Measurements from ENCODE around the gene VASN.
A peak's percentile ranks its signal among the peaks of the same experiment; 100 is the strongest.
"Not testable (repeated sequence)": the region's sequence is repeated elsewhere in the genome, so short reads cannot be mapped to it uniquely, and the experiment has no call there.

VASN gene

GRCh38 chr16:4386451-4386805, 14.8 kb downstream of the VASN start:
- DNase-seq, result no peak

GRCh38 chr16:4386951-4387565, 15.4 kb downstream of the VASN start:
- no peak for DNase-seq

DNA sequence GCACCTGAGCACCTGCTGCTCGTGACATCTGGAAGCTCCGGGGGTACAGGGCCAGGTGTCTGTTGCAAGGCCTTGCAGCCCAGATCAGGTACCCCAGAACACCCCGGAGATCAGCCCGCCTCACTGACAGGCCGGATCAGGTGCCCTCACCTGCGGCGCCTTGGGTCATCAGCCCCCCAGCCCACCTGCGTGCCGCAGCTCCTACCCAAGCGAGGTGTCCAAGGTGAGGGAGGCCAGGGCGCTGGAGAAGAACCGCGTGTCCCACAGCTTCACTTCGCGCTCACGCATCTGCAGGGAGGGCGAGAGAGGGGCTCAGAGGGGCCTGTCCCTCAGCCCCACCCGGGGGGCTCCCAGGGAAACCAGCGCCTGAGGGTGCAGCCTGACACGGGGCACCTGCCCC, 16.1 kb downstream of the VASN start:
- no peak for DNase-seq

GRCh38 chr16:4388271-4389021, 16.8 kb downstream of the VASN start:
- DNase-seq, result no peak

GRCh38 chr16:4389051-4389955, 17.7 kb downstream of the VASN start:
- DNase-seq, result no peak

DNA sequence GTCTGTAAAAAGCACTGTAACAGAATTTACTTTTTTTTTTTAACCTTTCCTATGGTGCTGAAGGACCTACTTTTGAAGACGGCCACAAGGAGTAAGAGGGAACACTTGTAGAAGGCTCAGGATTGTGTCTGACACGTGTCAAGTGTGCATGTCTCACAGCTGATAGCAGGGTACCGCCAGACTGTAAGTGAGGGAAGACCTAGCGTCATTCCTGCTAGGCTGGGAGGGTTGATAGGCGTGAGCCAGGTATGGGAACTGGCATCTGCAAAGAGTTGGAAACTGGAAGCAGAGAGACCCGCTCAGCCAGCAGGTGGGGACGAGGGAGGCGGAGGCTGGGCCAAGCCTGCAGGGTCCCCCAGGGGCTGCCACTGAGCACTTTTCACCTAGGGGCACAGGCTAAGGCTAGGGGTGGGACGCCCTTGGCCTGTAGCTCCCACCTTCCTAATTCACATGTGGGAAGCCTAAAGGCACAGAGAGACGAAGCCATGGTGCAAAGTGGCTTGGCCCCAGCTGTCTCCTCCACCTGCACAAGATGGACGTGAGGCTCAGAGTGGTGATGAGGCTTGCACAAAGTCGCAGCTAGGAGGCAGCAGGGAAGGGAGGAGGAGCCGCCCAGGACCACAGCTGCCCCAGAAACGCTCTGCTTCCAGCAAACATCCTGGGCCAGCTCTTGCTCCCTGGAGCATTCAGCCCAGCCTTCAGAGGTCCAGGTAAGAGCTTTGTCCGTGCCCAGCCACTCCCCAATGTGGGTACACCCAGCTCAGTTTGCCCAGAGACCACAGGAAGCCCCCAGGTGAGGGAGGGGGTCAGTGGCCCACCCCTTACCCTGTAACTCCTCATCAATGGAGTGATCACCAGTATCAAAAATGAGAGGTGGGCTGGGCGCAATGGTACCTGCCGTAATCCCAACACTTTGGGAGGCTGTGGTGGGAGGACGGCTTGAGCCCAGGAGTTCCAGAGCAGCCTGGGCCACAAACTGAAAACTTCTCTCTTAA, 18.9 kb downstream of the VASN start:
- no peak for DNase-seq

GRCh38 chr16:4391631-4392381, 20.2 kb downstream of the VASN start:
- no peak for DNase-seq

- no peak for DNase-seq
Measured at GRCh38 chr16:4392382-4393239, 21.0 kb downstream of the VASN start.

DNA sequence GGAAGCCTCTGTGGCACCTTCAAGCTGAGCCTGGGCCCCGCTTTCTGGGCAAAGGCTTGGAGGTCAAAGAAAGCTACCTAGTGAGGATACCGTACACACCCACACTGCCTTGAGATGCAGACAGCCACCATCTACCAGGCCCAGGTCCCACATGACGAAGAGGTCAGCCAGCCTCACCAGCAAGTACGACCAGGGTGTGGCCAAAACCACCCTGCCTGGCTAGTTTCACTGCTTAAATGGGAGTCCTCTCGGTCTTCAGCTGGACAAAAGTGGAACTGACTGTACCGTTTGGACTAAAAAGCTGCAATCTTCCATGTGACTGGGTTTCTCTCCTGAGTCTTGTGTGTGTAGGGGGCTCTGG, 21.6 kb downstream of the VASN start:
- no peak for DNase-seq

DNA sequence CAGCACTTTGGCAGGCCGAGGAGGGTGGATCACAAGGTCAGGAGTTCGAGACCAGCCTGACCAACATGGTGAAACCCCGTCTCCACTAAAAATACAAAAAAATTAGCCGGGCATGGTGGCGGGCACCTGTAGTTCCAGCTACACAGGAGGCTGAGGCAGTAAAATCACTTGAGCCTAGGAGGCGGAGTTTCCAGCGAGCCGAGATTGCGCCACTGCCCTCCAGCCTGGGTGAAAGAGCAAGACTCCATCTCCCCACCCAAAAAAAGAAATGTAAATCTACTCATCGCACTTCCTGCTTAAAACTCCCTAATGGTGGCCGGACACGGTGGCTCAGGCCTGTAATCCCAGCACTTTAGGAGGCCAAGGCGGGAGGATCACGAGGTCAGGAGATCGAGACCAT, 22.2 kb downstream of the VASN start:
- not testable (repeated sequence) for DNase-seq

DNA sequence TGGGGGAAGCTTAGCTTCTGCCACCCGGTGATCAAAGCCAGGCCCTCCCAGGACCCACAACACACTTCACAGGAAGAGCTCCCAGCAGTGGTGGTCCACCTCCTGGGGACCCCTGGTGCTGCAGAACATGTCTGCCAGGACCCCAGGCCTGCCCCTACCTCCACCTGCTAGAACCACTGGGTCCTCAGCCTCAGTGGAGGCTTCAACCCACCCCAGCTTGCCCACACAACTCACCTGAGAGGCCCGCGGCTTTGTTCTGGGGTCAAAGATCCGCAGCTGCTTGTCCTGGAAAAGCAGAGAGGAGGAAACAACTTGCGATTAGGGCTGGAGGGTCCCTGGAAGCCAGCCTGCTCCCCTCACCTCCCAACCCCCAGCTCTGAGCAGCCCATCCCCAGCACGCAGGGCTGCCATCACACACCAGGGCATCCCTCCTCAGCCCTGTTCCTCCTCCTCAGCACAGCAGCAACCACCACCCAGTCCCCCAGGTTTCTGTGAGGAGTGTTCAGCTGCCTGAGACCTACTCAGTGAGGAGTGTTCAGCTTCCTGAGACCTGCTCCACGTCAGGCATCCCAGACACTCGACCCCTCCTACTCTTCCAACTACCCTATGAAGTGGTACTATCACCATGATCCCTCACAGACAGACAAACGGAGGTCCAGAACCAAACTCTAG, 23.5 kb downstream of the VASN start:
- DNase-seq, result no peak

DNA sequence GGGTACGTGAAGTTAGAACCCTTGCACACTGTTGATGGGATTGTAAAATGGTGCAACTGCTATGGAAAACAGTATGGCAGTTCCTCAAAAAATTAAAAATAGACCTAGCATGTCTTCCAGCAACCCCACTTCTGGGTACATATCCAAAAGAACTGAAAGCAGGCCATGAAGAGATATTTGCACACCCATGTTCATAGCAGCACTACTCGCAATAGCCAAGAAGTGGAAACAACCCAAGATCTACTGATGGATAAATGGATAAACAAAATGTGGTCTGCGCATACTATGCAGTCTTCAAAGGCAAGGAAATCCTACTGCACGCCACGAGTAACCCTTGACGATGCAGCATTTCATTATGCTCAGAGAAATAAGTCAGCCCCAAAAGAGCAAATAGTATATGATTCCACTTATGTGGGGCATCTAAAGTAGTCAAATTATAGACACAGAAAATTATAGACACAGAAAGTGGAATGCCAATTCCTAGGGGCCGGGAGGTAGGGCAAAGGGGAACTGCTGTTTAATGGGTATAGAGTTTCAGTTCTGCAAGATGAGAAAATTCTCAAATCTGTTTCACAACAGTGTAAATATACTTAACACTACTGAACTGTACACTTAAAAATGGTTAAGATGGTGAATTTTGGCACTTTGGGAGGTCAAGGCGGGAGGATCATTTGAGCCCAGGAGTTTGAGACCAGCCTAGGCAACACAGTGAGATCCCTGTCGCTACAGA, 27.5 kb downstream of the VASN start:
- DNase-seq, result no peak

- no peak for DNase-seq
Measured at GRCh38 chr16:4401094-4401501, 29.4 kb downstream of the VASN start.

DNA sequence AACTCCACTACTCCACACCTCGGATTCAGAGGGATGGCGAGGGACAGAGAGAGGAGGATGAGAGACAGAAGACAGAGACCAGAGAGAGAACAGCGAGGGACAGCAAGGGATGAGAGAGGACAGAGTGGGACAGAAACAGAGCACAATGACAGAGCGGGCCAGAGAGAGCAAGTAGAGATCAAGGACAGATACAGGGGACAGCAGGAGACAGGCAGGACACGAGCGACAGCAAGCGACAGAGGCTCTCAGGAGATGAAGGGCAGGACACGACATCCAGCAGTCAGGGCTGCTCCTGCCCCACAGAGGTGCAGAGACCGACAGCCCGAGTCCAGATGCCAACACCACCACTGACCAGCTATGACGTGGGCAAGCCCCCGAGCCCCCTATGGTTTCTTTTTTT, 29.9 kb downstream of the VASN start:
- DNase-seq, result no peak

DNA sequence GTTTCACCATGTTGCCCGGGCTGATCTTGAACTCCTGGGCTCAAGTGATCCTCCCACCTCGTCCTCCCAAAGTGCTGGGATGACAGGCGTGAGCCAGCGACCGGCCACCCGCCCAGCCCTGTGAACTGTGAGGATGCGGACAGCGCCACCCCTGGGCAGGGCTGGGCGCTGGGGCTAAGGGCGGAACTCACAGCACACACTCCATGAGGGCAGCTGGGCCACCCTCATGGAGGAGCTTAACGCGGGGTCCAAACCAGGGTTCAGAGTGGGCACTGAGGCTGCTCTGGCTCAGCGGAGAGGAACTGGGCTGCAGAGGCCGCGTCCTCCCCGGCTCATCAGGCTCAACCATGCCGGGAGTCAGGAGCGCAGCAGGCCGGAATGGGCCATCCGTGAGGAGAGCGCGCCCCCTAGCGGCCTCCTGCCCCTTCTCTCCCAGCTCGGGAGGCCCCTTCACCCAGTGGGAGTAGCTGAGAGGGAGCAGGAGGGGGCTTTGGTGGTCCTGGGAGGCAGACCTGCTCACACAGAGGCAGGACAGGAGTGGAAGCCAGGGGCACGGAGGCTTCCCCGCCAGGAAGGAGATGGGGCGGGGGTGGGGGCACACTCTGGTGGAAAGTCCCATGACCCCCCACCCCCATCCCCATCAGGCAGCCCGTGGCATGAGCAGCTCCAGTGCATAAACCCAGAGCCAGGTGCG, 30.9 kb downstream of the VASN start:
- DNase-seq, result peak; percentile 76 to 79

DNA sequence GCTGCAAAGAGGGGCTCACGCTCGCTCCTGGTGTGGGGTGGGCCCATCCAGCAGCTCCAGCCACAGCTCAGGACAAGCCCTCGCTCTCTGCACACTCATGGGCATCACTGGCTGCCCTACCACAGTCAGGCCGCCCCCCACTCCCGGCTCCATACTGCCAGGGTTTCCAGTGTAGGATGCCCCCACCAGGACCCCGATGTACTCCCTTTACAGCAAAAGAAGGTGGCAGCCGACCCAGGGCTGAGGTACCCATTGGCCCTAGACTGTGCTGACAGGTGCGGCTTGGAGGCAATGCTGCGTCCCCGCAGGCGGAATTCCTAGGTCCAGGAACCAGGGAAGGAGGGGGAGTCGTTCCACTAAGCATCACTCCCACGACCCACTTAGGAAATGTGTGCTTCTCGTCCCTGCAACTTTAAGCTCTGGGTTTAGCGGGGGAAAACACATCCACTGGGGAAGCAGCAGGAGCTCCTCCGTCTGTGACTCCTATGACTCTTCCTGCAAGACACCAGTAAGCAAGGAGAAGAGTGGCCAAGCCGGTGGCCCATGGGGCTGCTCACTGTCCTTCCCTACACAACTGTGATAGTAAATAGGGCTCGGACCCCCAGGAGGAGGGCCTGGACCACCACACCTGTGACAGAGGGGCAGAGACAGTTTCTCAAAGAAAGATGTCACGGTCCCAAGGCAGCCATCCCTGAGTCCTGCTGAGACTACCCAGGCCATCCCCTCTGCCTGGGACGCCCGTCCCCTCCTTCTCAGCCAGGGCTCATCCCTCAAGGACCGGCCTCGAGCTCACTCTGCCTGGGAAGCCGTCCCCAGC, 31.7 kb downstream of the VASN start:
- DNase-seq, result no peak

- DNase-seq, result peak; percentile 50 to 55
Measured at GRCh38 chr16:4404247-4404966, 32.8 kb downstream of the VASN start.

Measured in activated CD4-positive, alpha-beta T cell treated with anti-CD3 and anti-CD28 coated beads, Interleukin-2, amount 50 U/mL, for 48 hours (primary cell).